ENCODE results near the gene MATN4. TPM values are rescaled to one million over a fixed set of nuclear protein-coding genes. Genes with fewer than 3 reads are reported as not detected.

The MATN4 gene
- total and polyA plus RNA-seq, 4 donors: 0.18 to 0.69 (median 0.42) TPM; not detected in 1

DNA sequence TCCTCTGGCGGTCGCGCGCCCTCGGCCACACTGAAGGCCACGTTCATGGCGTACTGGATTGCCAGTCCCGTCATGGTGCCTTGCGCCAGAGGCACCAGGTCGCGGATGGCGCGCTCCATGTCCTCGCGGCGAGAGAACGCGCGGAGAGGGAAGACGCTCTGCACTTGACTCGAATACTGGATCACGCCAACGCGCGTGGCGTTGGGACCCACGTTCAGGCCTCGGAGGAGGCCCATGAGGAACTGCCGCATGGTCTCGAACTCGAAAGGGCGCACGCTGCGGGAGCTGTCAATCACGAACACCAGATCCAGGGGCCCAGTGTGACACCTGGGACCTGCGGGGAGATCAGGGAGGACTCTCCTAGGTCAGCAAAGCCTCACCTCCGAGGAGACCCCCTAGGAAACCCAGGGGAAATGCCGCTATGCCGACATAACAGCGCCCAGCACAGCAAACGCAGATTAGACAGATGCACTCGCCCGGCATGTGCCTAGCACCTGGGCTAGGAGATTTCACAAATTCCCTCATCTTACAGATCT is 3.6 kb downstream of the MATN4 start:
- H3K9me3 ChIP-seq (ENCODE audit: control insufficient read depth, low read length): no peaks in the 10 kb centered on the region

GRCh38 chr20:45303586-45304463 is 4.3 kb downstream of the MATN4 start:
- Histone ChIP-seq H3K9me3 (ENCODE audit: control insufficient read depth, low read length) (no peaks in the 10 kb centered on the region), H3K27me3 (ENCODE audit: control insufficient read depth in 1 of 2, insufficient read depth in 2 of 2, low read length in 1 of 2) (no peaks in the 10 kb centered on the region), H3K27ac (ENCODE audit: low read depth in 1 of 2, low read length in 2 of 2) (no peak overlapping the region), H3K36me3 (ENCODE audit: control insufficient read depth in 1 of 2, insufficient read depth in 2 of 2, low read length in 1 of 2) (no peaks in the 10 kb centered on the region), H3K4me1 (ENCODE audit: control insufficient read depth in 1 of 2, insufficient read depth in 2 of 2, low read length in 2 of 2) (no peaks in the 10 kb centered on the region), H3K4me3 (ENCODE audit: low read length in 2 of 2) (no peak overlapping the region)
- WGBS, 2 donors: 42 to 63% methylated on average over 47 of the region's 47 CpGs
- DNase-seq (peak in 1 of 2 donors; percentile 68), ATAC-seq (ENCODE audit: low FRiP score) (no peak)
- intact Hi-C loops (cut with DNase I): no loop called here

More for the DNA sequence above, 3.6 kb downstream of the MATN4 start:
- no peak overlapping the region for H3K4me3 ChIP-seq (ENCODE audit: low read length in 2 of 2)
- WGBS, 2 donors: 64 to 78% methylated on average over 43 of the region's 43 CpGs
- no peaks in the 10 kb centered on the region for H3K27me3 ChIP-seq (ENCODE audit: control insufficient read depth in 1 of 2, insufficient read depth in 2 of 2, low read length in 1 of 2)
- ATAC-seq (ENCODE audit: low FRiP score) (no peak), DNase-seq (peak in 1 of 2 donors; percentile 65)
- intact Hi-C loops (cut with DNase I): no loop called here
- no peak overlapping the region for H3K27ac ChIP-seq (ENCODE audit: low read depth in 1 of 2, low read length in 2 of 2)
- H3K36me3 ChIP-seq (ENCODE audit: control insufficient read depth in 1 of 2, insufficient read depth in 2 of 2, low read length in 1 of 2): no peaks in the 10 kb centered on the region
- no peaks in the 10 kb centered on the region for H3K4me1 ChIP-seq (ENCODE audit: control insufficient read depth in 1 of 2, insufficient read depth in 2 of 2, low read length in 2 of 2)

DNA sequence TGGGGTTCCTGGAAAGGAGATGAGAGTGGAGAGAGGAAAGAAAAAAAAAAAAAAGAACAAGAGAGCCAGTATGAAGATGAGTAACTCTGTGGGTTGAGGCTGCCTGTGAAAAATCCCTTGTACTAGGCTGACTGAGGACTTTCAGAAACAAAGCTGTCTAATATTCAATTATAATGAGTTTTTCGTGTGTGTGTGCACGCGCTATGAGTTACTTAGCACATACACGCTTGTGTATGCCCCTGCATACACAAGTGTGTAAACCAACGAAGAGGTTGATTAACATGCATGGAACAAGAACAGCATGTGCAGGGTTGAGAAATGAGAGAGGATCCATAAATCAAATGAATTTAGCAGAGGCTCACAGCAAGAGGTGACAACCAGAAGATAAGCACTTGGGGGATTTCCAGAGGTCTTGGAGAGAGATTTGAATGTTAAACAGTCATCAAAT is 6.3 kb downstream of the MATN4 start:
- 83 to 86% methylated on average over 5 of the region's 5 CpGs for WGBS, 2 donors
- Histone ChIP-seq H3K4me3 (ENCODE audit: low read length in 2 of 2) (no peak overlapping the region), H3K36me3 (ENCODE audit: control insufficient read depth in 1 of 2, insufficient read depth in 2 of 2, low read length in 1 of 2) (no peaks in the 10 kb centered on the region), H3K9me3 (ENCODE audit: control insufficient read depth, low read length) (no peaks in the 10 kb centered on the region), H3K27me3 (ENCODE audit: control insufficient read depth in 1 of 2, insufficient read depth in 2 of 2, low read length in 1 of 2) (no peaks in the 10 kb centered on the region), H3K4me1 (ENCODE audit: control insufficient read depth in 1 of 2, insufficient read depth in 2 of 2, low read length in 2 of 2) (no peaks in the 10 kb centered on the region), H3K27ac (ENCODE audit: low read depth in 1 of 2, low read length in 2 of 2) (no peak overlapping the region)
- DNase-seq (no peak), ATAC-seq (ENCODE audit: low FRiP score) (no peak)
- intact Hi-C loops (cut with DNase I): no loop called here

- intact Hi-C loops (cut with DNase I): no loop called here
- WGBS, 2 donors: 40 to 41% methylated on average over 4 of the region's 4 CpGs
- H3K4me1 ChIP-seq (ENCODE audit: control insufficient read depth in 1 of 2, insufficient read depth in 2 of 2, low read length in 2 of 2): no peaks in the 10 kb centered on the region
- H3K4me3 ChIP-seq (ENCODE audit: low read length in 2 of 2): no peak overlapping the region
- H3K27me3 ChIP-seq (ENCODE audit: control insufficient read depth in 1 of 2, insufficient read depth in 2 of 2, low read length in 1 of 2): no peaks in the 10 kb centered on the region
- no peaks in the 10 kb centered on the region for H3K9me3 ChIP-seq (ENCODE audit: control insufficient read depth, low read length)
- no peaks in the 10 kb centered on the region for H3K36me3 ChIP-seq (ENCODE audit: control insufficient read depth in 1 of 2, insufficient read depth in 2 of 2, low read length in 1 of 2)
- ATAC-seq (ENCODE audit: low FRiP score) (no peak), DNase-seq (peak in 1 of 2 donors; percentile 72)
- no peak overlapping the region for H3K27ac ChIP-seq (ENCODE audit: low read depth in 1 of 2, low read length in 2 of 2)
These were observed 7.1 kb downstream of the MATN4 start for GRCh38 chr20:45300961-45301360.

DNA sequence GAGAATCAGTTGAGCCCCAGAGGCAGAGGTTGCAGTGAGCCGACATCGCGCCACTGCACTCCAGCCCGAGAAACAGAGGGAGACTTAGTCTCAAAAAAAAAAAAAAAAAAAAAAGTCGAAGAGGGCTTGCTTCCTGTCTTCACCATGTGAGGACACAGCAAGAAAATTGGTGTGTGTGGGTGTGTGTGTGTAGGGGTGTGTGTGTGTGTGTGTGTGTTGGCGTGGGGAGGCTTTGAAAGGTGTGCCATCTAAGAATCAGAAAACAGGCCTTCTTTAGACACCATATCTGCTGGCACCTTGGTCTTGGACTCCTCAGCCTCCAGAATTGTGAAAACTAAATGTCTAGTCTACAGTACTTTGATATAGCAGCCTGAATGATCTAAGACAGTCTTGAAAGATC is 8.3 kb downstream of the MATN4 start:
- WGBS, 2 donors: 90 to 91% methylated on average over 6 of the region's 6 CpGs
- DNase-seq: no peak
- no peak for ATAC-seq (ENCODE audit: low FRiP score)
- no peak overlapping the region for H3K4me3 ChIP-seq (ENCODE audit: low read length in 2 of 2)
- no peaks in the 10 kb centered on the region for H3K9me3 ChIP-seq (ENCODE audit: control insufficient read depth, low read length)
- no peaks in the 10 kb centered on the region for H3K36me3 ChIP-seq (ENCODE audit: control insufficient read depth in 1 of 2, insufficient read depth in 2 of 2, low read length in 1 of 2)
- no peaks in the 10 kb centered on the region for H3K27me3 ChIP-seq (ENCODE audit: control insufficient read depth in 1 of 2, insufficient read depth in 2 of 2, low read length in 1 of 2)
- no peaks in the 10 kb centered on the region for H3K4me1 ChIP-seq (ENCODE audit: control insufficient read depth in 1 of 2, insufficient read depth in 2 of 2, low read length in 2 of 2)
- H3K27ac ChIP-seq (ENCODE audit: low read depth in 1 of 2, low read length in 2 of 2): no peak overlapping the region
- intact Hi-C loops (cut with DNase I): no loop called here

GRCh38 chr20:45297786-45298497 is 10.2 kb downstream of the MATN4 start:
- intact Hi-C loops (cut with DNase I): no loop called here
- Histone ChIP-seq H3K27me3 (ENCODE audit: control insufficient read depth in 1 of 2, insufficient read depth in 2 of 2, low read length in 1 of 2) (no peaks in the 10 kb centered on the region), H3K4me1 (ENCODE audit: control insufficient read depth in 1 of 2, insufficient read depth in 2 of 2, low read length in 2 of 2) (no peaks in the 10 kb centered on the region), H3K36me3 (ENCODE audit: control insufficient read depth in 1 of 2, insufficient read depth in 2 of 2, low read length in 1 of 2) (no peaks in the 10 kb centered on the region), H3K4me3 (ENCODE audit: low read length in 2 of 2) (no peak overlapping the region), H3K27ac (ENCODE audit: low read depth in 1 of 2, low read length in 2 of 2) (no peak overlapping the region), H3K9me3 (ENCODE audit: control insufficient read depth, low read length) (no peaks in the 10 kb centered on the region)
- DNase-seq (peak in 1 of 2 donors; percentile 71), ATAC-seq (ENCODE audit: low FRiP score) (no peak)
- 91 to 92% methylated on average over 52 of the region's 52 CpGs for WGBS, 2 donors

- Histone ChIP-seq H3K4me3 (ENCODE audit: low read length in 2 of 2) (no peak overlapping the region), H3K36me3 (ENCODE audit: control insufficient read depth in 1 of 2, insufficient read depth in 2 of 2, low read length in 1 of 2) (no peaks in the 10 kb centered on the region), H3K9me3 (ENCODE audit: control insufficient read depth, low read length) (no peaks in the 10 kb centered on the region), H3K4me1 (ENCODE audit: control insufficient read depth in 1 of 2, insufficient read depth in 2 of 2, low read length in 2 of 2) (no peaks in the 10 kb centered on the region), H3K27me3 (ENCODE audit: control insufficient read depth in 1 of 2, insufficient read depth in 2 of 2, low read length in 1 of 2) (no peaks in the 10 kb centered on the region), H3K27ac (ENCODE audit: low read depth in 1 of 2, low read length in 2 of 2) (no peak overlapping the region)
- WGBS, 2 donors: 95 to 97% methylated on average over 1 of the region's 1 CpG
- intact Hi-C loops (cut with DNase I): loop anchor here in 1 of 2 donors (5.0 kb wide), 2 partner anchors 252 to 282 kb away; no protein-coding TSS in a partner anchor
- DNase-seq (no peak), ATAC-seq (ENCODE audit: low FRiP score) (no peak)
These were observed 13.4 kb downstream of the MATN4 start for GRCh38 chr20:45294659-45295058.

DNA sequence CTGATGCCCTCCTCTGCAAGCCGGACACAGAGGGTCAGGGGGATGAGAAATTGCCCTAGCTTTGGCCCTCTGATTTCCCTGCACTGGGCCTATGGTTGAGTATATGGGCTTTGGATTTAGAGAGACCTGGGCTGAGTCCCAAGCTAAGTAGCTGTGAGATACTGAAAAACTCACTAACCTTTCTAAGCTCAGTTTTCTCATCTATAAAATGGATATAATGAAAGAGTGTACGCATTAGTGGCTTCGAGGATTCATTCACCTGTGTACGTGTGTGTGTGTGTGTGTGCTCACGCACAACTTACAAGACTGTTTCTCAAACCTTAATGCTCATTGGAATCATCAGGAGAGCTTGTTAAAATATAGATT is 14.1 kb downstream of the MATN4 start:
- WGBS, 2 donors: 62 to 66% methylated on average over 5 of the region's 5 CpGs
- Histone ChIP-seq H3K4me1 (ENCODE audit: control insufficient read depth in 1 of 2, insufficient read depth in 2 of 2, low read length in 2 of 2) (no peaks in the 10 kb centered on the region), H3K27ac (ENCODE audit: low read depth in 1 of 2, low read length in 2 of 2) (no peak overlapping the region), H3K36me3 (ENCODE audit: control insufficient read depth in 1 of 2, insufficient read depth in 2 of 2, low read length in 1 of 2) (no peaks in the 10 kb centered on the region), H3K4me3 (ENCODE audit: low read length in 2 of 2) (no peak overlapping the region), H3K27me3 (ENCODE audit: control insufficient read depth in 1 of 2, insufficient read depth in 2 of 2, low read length in 1 of 2) (no peaks in the 10 kb centered on the region), H3K9me3 (ENCODE audit: control insufficient read depth, low read length) (no peaks in the 10 kb centered on the region)
- intact Hi-C loops (cut with DNase I): loop anchor here in 1 of 2 donors (5.0 kb wide), 2 partner anchors 252 to 282 kb away; no protein-coding TSS in a partner anchor
- ATAC-seq (ENCODE audit: low FRiP score): no peak
- DNase-seq: no peak
